Kidney (tissue), 14 donors: Measurements from ENCODE around the gene UNC13C. TPM values are rescaled to one million over a fixed set of nuclear protein-coding genes. Genes with fewer than 3 reads are reported as not detected.

ENCODE experiments used
- DNase-seq, 5 donors: peaks; one replicate each; pipeline ENCODE4 v3.0.0-alpha.2; 2013 to 2020
- FAIRE-seq: peaks from 2 replicates; lab custom pipeline; 2012; peaks lifted over from hg19 to GRCh38; lab: Jason Lieb, UNC
- H3K27ac ChIP-seq, 2 donors: one replicate each; pipeline ENCODE4 v1.7.0; 2013; ENCODE audit warnings: low read depth in 2 of 2, low read length in 2 of 2, inconsistent platforms in 1 of 2
- H3K27me3 ChIP-seq: one replicate; pipeline ENCODE4 v1.7.1; 2013; ENCODE audit warnings: low read length, inconsistent platforms; ENCODE audit not compliant: control insufficient read depth, insufficient read depth
- H3K36me3 ChIP-seq, 3 donors: one replicate each; pipeline versions ENCODE4 v1.7.0 to v1.7.1; 2013; ENCODE audit warnings: low read length in 3 of 3, control low read depth in 1 of 3, inconsistent platforms in 1 of 3; ENCODE audit not compliant: insufficient read depth in 3 of 3, control insufficient read depth in 2 of 3
- H3K4me1 ChIP-seq, 3 donors: one replicate each; pipeline versions ENCODE4 v1.7.0 to v1.7.1; 2013; ENCODE audit warnings: low read length in 3 of 3, inconsistent platforms in 1 of 3, low read depth in 1 of 3; ENCODE audit not compliant: control insufficient read depth in 2 of 3, insufficient read depth in 2 of 3
- H3K4me3 ChIP-seq, 3 donors: one replicate each; pipeline versions ENCODE4 v1.7.0 to v1.8.1; 2013; ENCODE audit warnings: low read length in 3 of 3, control low read depth in 1 of 3, inconsistent platforms in 1 of 3
- H3K9ac ChIP-seq, 3 donors: one replicate each; pipeline versions ENCODE4 v1.7.0 to v1.7.1; 2013; ENCODE audit warnings: low read length in 3 of 3, control low read depth in 1 of 3, inconsistent platforms in 1 of 3
- H3K9me3 ChIP-seq, 3 donors: one replicate each; pipeline versions ENCODE4 v1.7.0 to v1.7.1; 2013; ENCODE audit warnings: low read length in 3 of 3, control low read depth in 1 of 3, inconsistent platforms in 1 of 3; ENCODE audit not compliant: control insufficient read depth in 2 of 3, insufficient read depth in 1 of 3
- intact Hi-C: fragments of 100-400 bp; cut with DNase I; formaldehyde crosslinking; loops from one replicate; pipeline ENCODE4 v1.11.1; 2022
- polyA plus RNA-seq: library from polyadenylated mRNA; stranded (reverse); fragments of 350-450 nt; fragmentation: Illumina TruSeq; extraction: RNeasy Lipid Tissue Mini Kit (QIAGEN cat#74804); gene quantifications from one replicate; pipeline ENCODE4 v1.2.3, GENCODE V29; 2014; ENCODE audit warnings: low read depth, low replicate concordance; ENCODE audit not compliant: insufficient read depth
- total RNA-seq: library from RNA; stranded (reverse); fragmentation: NEBNext Ultra II Directional; extraction: Animal tissue kit (Norgen Biotek cat#: 25700); gene quantifications from one replicate; pipeline ENCODE4 v1.2.1, GENCODE V29; 2021
- TF ChIP-seq, protein P1 (sequence below): IDR thresholded peaks from 3 replicates; pipeline ENCODE4 v1.5.1; 2012; ENCODE audit warnings: mild to moderate bottlenecking, moderate library complexity, borderline replicate concordance; ENCODE audit not compliant: insufficient read depth; ENCODE audit errors: extremely low read depth
- donor health status: control.
- donor health status: control.
- donor health status: control.
- donor health status: control.
- donor health status: control.
- donor health status: DM: yes; HTN: yes; CAD: no.
- donor health status: Normal renal cell carcinoma (clear cell type).

UNC13C gene
- total and polyA plus RNA-seq, 2 donors from 2014 or later: 0.19 to 0.45 TPM

- FAIRE-seq: no peak
- TF ChIP-seq, protein P1, sequence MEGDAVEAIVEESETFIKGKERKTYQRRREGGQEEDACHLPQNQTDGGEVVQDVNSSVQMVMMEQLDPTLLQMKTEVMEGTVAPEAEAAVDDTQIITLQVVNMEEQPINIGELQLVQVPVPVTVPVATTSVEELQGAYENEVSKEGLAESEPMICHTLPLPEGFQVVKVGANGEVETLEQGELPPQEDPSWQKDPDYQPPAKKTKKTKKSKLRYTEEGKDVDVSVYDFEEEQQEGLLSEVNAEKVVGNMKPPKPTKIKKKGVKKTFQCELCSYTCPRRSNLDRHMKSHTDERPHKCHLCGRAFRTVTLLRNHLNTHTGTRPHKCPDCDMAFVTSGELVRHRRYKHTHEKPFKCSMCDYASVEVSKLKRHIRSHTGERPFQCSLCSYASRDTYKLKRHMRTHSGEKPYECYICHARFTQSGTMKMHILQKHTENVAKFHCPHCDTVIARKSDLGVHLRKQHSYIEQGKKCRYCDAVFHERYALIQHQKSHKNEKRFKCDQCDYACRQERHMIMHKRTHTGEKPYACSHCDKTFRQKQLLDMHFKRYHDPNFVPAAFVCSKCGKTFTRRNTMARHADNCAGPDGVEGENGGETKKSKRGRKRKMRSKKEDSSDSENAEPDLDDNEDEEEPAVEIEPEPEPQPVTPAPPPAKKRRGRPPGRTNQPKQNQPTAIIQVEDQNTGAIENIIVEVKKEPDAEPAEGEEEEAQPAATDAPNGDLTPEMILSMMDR: no peak
Observed at GRCh38 chr15:53982876-53983275, 4.6 kb downstream of the UNC13C start.

GRCh38 chr15:53984221-53984620 is 6.0 kb downstream of the UNC13C start:
- no peak overlapping the region for H3K9ac ChIP-seq
- intact Hi-C loops: no loop called here
- FAIRE-seq: no peak

More at GRCh38 chr15:53982876-53983275, 4.6 kb downstream of the UNC13C start:
- no peak for DNase-seq
- Histone ChIP-seq H3K27me3 (peaks cover 3% of the 10 kb centered on the region), H3K27ac (no peak overlapping the region), H3K4me3 (no peak overlapping the region), H3K4me1 (no peaks in the 10 kb centered on the region), H3K9ac (no peak overlapping the region), H3K9me3 (no peaks in the 10 kb centered on the region), H3K36me3 (no peaks in the 10 kb centered on the region)
- intact Hi-C loops: no loop called here

DNA sequence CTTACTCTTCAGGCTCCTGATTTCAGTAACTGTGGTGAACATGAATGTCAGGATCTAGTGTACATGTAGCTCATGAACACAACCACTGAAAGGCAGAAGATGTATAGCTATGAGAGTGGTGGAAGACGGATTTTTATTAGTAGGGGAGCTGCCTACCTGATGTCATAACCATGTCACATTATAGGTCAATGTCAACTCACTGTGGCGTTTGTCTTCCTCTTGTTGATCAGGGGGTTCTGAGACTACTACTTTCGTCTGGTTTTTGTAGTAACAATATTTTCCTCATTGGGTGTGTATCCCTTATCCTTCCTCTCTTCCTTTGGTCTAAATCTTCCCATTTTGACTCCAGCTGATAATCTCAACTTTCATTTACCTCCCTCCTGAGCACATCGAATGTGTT is 7.3 kb downstream of the UNC13C start:
- FAIRE-seq (no peak), DNase-seq (no peak)
- Histone ChIP-seq H3K27me3 (no peaks in the 10 kb centered on the region), H3K9ac (no peak overlapping the region), H3K27ac (no peak overlapping the region), H3K4me3 (no peak overlapping the region), H3K36me3 (no peaks in the 10 kb centered on the region), H3K4me1 (no peaks in the 10 kb centered on the region), H3K9me3 (no peaks in the 10 kb centered on the region)
- TF ChIP-seq, protein P1: no peak
- intact Hi-C loops: no loop called here

More at GRCh38 chr15:53984221-53984620, 6.0 kb downstream of the UNC13C start:
- DNase-seq: no peak
- Histone ChIP-seq H3K27ac (no peak overlapping the region), H3K4me1 (no peaks in the 10 kb centered on the region), H3K9me3 (no peaks in the 10 kb centered on the region), H3K4me3 (no peak overlapping the region), H3K27me3 (peaks cover 2% of the 10 kb centered on the region), H3K36me3 (no peaks in the 10 kb centered on the region)
- TF ChIP-seq, protein P1: no peak

- TF ChIP-seq, protein P1: no peak
- FAIRE-seq (no peak), DNase-seq (no peak)
- Histone ChIP-seq H3K9me3 (peaks cover 0 to 3% (median 0%) of the 10 kb centered on the region in 3 donors), H3K9ac (no peak overlapping the region), H3K36me3 (no peaks in the 10 kb centered on the region), H3K27ac (no peak overlapping the region), H3K27me3 (no peaks in the 10 kb centered on the region), H3K4me1 (no peaks in the 10 kb centered on the region), H3K4me3 (no peak overlapping the region)
- intact Hi-C loops: no loop called here
Observed at GRCh38 chr15:53987480-53987879, 9.2 kb downstream of the UNC13C start.
